Heart left ventricle (tissue), 13 donors: ENCODE measurements around the gene COL4A6.

Experiments used
- POLR2A ChIP-seq, 2 donors: fragments of 450-650 bp; IDR thresholded peaks; one replicate each; pipeline ENCODE4 v1.6.1; 2017; ENCODE audit warnings: antibody characterized with exemption in 2 of 2, mild to moderate bottlenecking in 2 of 2, moderate library complexity in 2 of 2
- TF ChIP-seq, protein P1 (sequence below), 12 donors: fragments of 200-600 bp; sonication (generic) in 4 of 12; IDR thresholded peaks; one replicate each; pipeline versions ENCODE4 v1.5.0 to v1.8.0; 2018 to 2022; ENCODE audit warnings: antibody characterized with exemption in 12 of 12, mild to moderate bottlenecking in 5 of 12
- donor health status: ischemic (EF 13 %, LVEDD 7.1; RV severe dilation, severe dysfunction).
- donor health status: DM: no; HTN: yes; CAD: no.
- donor health status: DM: no; HTN: no; CAD: no.
- donor health status: ischemic (EF 25% LVEDD 6.9; RV normal size, moderate dysfunction).
- donor health status: ischemic (EF 25% LVEDD 5.7; RV mildly dilated, moderate dysfunction).
- donor health status: ischemic (EF 35%, LVEDD 5.7; RV mildly dilated, moderate dysfunction).
- donor health status: nonischemic (EF 11% LVEDD 7.7; RV severe dilation, severe dysfunction).
- donor health status: DM: yes; HTN: yes; CAD: no.
- donor health status: PGD.
- donor health status: ischemic (EF 29% LVEDD 5.4; RV normal size, mild dysfunction).
- donor health status: nonischemic (EF 23%, LVEDD 6.1; RV moderate dilation, normal function).

DNA sequence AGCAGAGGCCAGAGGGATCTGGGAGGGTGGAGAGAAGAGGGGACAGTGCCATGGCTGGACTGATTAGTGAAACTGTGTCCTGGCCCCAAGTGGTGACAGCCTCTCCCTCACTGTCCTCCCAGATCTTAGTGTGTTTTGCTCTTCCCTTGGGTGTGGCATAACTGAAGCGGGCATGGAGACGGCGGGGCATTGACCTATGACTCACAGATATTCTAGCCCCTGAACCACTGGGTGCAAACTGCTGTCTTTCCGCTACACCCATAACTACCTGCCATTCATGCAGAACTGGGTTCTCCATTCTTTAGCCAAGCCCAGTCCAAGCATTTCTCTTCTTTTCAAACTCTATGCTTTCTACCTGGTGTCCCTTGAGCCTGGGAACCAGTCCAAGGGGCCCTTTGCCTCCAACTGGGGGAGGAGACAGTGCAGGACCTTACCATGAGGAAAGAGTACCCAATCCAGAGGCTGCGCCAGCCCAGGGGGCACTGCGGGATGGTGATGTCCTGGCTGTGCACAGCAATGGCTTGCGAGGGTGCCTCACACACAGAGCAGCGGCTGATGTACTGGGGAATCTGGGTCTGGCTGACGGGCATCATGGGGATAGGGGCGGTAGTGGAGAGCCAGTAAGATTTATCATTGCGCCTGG is 279.1 kb downstream of the COL4A6 start:
- TF ChIP-seq, protein P1, sequence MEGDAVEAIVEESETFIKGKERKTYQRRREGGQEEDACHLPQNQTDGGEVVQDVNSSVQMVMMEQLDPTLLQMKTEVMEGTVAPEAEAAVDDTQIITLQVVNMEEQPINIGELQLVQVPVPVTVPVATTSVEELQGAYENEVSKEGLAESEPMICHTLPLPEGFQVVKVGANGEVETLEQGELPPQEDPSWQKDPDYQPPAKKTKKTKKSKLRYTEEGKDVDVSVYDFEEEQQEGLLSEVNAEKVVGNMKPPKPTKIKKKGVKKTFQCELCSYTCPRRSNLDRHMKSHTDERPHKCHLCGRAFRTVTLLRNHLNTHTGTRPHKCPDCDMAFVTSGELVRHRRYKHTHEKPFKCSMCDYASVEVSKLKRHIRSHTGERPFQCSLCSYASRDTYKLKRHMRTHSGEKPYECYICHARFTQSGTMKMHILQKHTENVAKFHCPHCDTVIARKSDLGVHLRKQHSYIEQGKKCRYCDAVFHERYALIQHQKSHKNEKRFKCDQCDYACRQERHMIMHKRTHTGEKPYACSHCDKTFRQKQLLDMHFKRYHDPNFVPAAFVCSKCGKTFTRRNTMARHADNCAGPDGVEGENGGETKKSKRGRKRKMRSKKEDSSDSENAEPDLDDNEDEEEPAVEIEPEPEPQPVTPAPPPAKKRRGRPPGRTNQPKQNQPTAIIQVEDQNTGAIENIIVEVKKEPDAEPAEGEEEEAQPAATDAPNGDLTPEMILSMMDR (IDR thresholded peaks at IDR 0.05), result no peak
- no peak for TF ChIP-seq POLR2A (IDR thresholded peaks at IDR 0.05)
